AG09309 (cell line): ENCODE data around the gene RHOT1.
"Not testable (repeated sequence)": the region's sequence is repeated elsewhere in the genome, so short reads cannot be mapped to it uniquely, and the experiment has no call there.

ENCODE experiments used
- DNase-seq: peaks from one replicate; pipeline ENCODE4 v3.0.0-alpha.2; 2010; ENCODE audit warnings: low read depth
- H3K4me3 ChIP-seq: 2 replicates; pipeline ENCODE4 v1.5.1; 2011; ENCODE audit warnings: mild to moderate bottlenecking, low read depth, low read length, moderate library complexity; ENCODE audit not compliant: control insufficient read depth
- TF ChIP-seq, protein P1 (sequence below): IDR thresholded peaks from 2 replicates; pipeline ENCODE4 v1.5.1; 2011; ENCODE audit warnings: mild to moderate bottlenecking, low read depth, low read length, inconsistent platforms; ENCODE audit not compliant: insufficient read depth, control insufficient read depth; ENCODE audit errors: missing control alignments

RHOT1 gene

DNA sequence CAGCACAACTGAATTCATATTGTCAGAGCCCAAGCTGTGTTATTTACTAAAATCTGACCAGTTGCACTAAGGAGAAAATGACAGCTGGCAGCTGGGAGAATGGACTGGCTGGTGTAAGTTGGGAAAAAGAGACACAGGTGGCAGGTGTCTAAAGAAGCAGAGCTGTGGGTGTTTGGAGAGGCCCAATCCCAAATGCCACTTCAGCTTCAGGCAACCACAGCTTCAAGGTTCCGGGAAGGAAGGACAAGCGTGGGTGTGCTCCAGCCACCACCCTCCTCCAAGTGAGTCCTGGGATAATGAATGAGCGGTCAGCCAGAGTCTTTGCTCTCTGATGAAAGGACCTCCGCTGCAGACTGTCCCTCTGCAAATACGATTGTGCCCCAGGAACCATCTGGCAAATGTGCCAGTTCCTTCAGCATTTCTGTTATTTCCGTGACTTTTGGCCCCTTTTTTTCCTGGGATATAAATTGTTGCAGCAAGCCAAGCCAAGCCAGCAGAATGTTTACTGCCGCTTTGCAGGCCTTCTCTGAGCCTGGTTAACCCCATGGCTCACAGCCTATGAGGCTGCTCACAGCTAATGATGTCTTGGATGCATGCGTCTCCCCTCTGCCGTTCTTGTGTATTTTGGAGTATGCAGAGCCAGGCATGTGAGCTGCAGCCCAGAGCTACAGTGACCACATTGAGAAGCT is 113.9 kb downstream of the RHOT1 start:
- H3K4me3 ChIP-seq, result no peak overlapping the region
- TF ChIP-seq, protein P1, sequence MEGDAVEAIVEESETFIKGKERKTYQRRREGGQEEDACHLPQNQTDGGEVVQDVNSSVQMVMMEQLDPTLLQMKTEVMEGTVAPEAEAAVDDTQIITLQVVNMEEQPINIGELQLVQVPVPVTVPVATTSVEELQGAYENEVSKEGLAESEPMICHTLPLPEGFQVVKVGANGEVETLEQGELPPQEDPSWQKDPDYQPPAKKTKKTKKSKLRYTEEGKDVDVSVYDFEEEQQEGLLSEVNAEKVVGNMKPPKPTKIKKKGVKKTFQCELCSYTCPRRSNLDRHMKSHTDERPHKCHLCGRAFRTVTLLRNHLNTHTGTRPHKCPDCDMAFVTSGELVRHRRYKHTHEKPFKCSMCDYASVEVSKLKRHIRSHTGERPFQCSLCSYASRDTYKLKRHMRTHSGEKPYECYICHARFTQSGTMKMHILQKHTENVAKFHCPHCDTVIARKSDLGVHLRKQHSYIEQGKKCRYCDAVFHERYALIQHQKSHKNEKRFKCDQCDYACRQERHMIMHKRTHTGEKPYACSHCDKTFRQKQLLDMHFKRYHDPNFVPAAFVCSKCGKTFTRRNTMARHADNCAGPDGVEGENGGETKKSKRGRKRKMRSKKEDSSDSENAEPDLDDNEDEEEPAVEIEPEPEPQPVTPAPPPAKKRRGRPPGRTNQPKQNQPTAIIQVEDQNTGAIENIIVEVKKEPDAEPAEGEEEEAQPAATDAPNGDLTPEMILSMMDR, result no peak
- DNase-seq, result no peak

DNA sequence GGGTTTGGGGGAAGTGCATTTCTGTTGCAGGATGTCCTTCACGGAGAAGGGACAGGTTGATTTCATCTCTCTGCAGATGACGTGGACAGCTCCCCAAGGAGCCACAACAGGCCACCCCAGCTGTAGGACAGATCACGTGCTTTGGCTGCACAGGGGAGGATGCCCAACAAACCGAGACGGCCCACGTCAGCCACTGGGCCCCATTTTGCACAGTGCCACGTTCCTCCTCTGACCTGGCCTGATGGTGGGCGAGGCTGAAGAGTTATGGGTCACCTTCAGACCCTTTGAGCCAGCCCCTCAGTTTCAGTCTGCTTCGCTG is 114.4 kb downstream of the RHOT1 start:
- no peak overlapping the region for H3K4me3 ChIP-seq

DNA sequence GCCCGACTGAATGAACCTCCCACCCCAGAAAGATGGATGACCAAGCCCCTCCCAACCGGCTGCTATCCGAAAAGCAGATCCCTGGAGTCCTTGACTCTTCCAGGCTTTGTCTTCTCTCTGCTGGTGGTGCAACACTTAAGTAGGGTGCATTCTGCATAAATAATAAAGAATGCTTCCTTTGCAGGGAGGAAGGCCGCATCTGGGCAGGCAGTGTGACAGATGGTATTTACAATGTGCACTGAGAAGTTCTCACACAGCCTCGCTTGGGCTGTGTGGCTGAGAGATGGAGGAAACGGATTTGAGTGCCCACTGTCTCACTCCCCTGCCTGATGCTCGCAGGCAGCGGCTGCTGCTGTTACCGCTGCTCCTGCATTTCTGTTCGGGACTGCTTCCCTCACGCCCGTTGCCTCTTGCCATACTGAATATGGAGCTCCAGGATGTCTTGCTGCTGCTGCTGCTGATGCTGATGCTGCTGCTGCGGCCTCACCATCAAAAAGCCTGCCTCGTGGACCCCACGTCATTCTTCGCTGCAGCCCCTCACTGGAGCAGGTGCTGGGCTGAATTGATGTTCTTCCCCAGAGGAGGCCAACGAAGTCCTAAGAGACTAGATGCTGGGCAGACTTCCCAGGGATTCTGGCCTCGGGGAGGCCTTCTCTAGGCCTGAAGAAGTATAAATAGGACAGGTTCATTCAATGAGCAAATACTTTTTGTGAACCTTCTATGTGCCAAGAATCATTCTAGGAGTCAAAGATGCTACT is 116.3 kb downstream of the RHOT1 start:
- TF ChIP-seq, protein P1, result no peak
- no peak for DNase-seq
- no peak overlapping the region for H3K4me3 ChIP-seq

More for the DNA sequence above, 114.4 kb downstream of the RHOT1 start:
- DNase-seq, result no peak
- TF ChIP-seq, protein P1, result no peak

DNA sequence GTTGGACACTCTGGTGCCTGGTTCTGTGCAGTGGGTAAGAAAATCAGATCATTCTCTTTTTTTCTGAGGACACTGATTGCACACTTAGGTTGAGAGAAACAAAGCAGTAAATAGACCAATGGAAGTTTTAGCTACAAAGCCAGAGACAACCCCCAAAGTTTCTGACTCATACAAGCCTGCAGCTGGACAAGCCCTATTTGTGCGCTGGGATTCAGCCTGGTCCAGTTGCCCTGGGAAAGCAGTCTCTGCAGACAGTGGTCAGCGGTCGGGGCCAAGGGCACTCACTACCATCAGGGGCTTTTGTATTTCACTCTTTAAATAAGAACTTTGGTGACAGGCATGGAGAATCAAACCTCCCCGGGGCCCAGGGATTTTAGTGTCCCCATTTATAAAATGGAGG is 117.3 kb downstream of the RHOT1 start:
- DNase-seq, result peak; percentile 18
- no peak overlapping the region for H3K4me3 ChIP-seq
- TF ChIP-seq, protein P1, result no peak

DNA sequence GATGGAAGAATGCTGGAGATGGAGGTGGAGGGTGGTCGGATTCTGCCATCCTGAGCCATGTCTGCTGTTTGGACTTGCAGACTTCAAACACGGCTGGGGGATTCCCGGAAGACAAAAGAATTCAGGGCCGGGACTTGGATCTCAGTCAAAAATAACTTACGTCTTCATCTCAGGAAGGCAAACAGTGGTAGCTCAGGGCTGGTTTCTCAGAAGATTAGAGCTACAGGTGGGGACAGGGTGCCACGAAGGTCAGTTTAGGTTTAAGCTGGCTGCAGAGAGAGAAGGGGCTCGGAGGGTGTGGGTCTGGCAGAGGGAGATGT is 119.1 kb downstream of the RHOT1 start:
- TF ChIP-seq, protein P1, result no peak
- DNase-seq, result no peak
- H3K4me3 ChIP-seq, result no peak overlapping the region

DNA sequence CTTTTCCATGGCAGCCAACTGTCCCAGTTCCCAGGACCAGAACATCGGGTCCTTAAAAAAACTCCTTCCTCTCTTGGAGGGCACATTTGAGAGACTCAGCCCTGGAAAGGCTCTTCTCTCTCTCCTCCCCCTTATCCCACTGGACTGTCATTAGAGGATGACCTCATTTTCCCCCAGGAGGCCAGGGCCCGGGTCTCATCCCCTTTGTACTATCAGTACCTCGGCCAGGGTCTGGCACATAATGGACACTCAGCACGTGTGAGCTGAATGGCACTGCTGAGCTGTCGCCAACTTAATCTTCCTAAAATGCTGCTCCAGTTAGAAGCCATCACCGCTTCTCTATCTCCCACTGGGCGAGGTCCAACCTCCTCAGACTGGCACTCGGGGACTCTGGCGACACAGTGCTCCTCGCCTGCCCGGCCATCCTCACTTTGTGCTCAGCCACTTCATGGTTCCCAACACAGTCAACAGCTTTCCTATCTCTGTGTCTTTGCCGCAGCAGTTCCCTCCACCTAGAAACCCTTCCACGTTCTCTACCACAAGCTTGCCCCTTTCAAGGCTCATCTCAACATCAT is 119.7 kb downstream of the RHOT1 start:
- no peak overlapping the region for H3K4me3 ChIP-seq
- TF ChIP-seq, protein P1, result no peak
- no peak for DNase-seq

DNA sequence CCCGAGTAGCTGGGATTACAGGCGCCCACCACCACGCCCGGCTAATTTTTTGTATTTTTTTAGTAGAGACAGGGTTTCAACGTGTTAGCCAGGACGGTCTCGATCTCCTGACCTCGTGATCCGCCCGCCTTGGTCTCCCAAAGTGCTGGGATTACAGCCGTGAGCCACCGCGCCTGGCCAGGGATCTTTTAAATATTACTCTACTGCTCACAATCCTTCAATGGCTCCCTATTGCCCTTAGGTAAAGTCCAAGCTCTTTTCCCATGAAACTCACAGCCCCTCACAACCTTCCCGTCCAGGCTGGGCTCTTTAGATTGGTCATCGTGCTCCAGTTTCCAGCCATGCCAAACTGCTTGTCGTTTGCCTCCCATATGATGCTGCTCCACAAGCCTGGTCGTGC is 121.2 kb downstream of the RHOT1 start:
- not testable (repeated sequence) for DNase-seq, H3K4me3 ChIP-seq
